Mucosa of descending colon (tissue), 3 donors: ENCODE measurements around the gene MMP3. TPM values are rescaled to one million over a fixed set of nuclear protein-coding genes. Genes with fewer than 3 reads are reported as not detected.

Source experiments
- ATAC-seq: fragments of 200-7000 bp; cut with Tn5 transposase; one replicate; pipeline ENCODE4 v1.9.1; 2020; ENCODE audit warnings: mild to moderate bottlenecking, moderate library complexity
- DNase-seq, 3 donors: peaks; one replicate each; pipeline ENCODE4 v3.0.0-alpha.2; 2020
- H3K36me3 ChIP-seq: fragments of 200-600 bp; one replicate; pipeline ENCODE4 v1.8.0; 2021; ENCODE audit warnings: low read depth, mild to moderate bottlenecking
- H3K4me1 ChIP-seq: fragments of 200-600 bp; one replicate; pipeline ENCODE4 v1.8.0; 2021; ENCODE audit warnings: low read depth, mild to moderate bottlenecking
- H3K4me3 ChIP-seq: fragments of 200-600 bp; one replicate; pipeline ENCODE4 v1.8.0; 2021; ENCODE audit warnings: mild to moderate bottlenecking
- H3K9me3 ChIP-seq: fragments of 200-600 bp; one replicate; pipeline ENCODE4 v1.8.0; 2021; ENCODE audit warnings: mild to moderate bottlenecking
- intact Hi-C, 2 donors: fragments of 100-400 bp; cut with DNase I in 1 of 2; cut with micrococcal nuclease in 1 of 2; formaldehyde crosslinking; loops; one replicate each; pipeline versions ENCODE4 v1.11.0 to v1.11.1; 2022; cut with DNase I, micrococcal nuclease
- total RNA-seq, 3 donors: library from RNA; stranded (reverse); fragmentation: NEBNext Ultra II Directional in 2 of 3; extraction: Animal tissue kit (Norgen Biotek cat#: 25700) in 2 of 3; gene quantifications; one replicate each; pipeline versions ENCODE4 v1.2.1 to v1.2.4, GENCODE V29; 2021 to 2023
- TF ChIP-seq, protein P1 (sequence below): fragments of 200-600 bp; IDR thresholded peaks from one replicate; pipeline ENCODE4 v1.8.0; 2022; ENCODE audit warnings: antibody characterized with exemption, mild to moderate bottlenecking
- donor health status: DM: no; HTN: no; CAD: no; lungs with moderate emphysema.
- donor health status: DM: no; HTN: no; CAD: no.
- donor health status: DM: no; HTN: yes; CAD: no.

MMP3 gene
- total RNA-seq, 3 donors from 2014 or later = 0.47 to 1.3 TPM; not detected in 1

DNA sequence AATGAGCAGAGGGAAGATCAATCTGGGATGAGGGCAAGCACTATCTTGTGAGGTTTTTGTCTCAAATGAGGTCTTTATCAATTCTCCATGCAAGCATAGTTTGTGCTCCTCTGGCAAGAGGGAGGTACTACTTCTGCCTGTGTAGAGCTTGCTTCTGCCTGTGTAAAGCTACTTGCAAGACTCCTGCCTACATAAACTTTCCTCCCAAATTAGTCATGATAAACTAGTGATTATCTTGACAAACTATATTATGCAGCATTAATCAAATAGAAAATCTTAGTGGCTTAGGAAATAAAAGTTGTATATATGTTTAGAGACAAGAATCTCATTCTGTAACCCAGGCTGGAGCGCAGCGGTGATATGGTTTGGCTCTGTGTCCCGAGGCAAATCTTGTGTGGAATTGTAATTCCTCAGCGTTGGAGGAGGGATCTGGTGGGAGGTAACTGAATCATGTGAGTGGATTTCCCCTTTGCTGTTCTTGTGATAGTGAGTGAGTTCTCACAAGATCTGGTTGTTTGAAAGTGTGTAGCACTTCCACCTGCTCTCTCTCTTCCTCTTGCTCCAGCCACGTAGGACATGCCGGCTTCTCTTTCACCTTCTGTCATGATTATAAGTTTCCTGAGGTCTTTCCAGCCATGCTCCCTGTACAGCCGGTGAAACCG lies 54.9 kb downstream of the MMP3 start:
- Histone ChIP-seq H3K4me1 (peaks cover under 1% of the 10 kb centered on the region), H3K36me3 (no peaks in the 10 kb centered on the region), H3K4me3 (no peak overlapping the region), H3K9me3 (no peaks in the 10 kb centered on the region)
- ATAC-seq = no peak
- intact Hi-C loops = no loop called here
- TF ChIP-seq, protein P1, sequence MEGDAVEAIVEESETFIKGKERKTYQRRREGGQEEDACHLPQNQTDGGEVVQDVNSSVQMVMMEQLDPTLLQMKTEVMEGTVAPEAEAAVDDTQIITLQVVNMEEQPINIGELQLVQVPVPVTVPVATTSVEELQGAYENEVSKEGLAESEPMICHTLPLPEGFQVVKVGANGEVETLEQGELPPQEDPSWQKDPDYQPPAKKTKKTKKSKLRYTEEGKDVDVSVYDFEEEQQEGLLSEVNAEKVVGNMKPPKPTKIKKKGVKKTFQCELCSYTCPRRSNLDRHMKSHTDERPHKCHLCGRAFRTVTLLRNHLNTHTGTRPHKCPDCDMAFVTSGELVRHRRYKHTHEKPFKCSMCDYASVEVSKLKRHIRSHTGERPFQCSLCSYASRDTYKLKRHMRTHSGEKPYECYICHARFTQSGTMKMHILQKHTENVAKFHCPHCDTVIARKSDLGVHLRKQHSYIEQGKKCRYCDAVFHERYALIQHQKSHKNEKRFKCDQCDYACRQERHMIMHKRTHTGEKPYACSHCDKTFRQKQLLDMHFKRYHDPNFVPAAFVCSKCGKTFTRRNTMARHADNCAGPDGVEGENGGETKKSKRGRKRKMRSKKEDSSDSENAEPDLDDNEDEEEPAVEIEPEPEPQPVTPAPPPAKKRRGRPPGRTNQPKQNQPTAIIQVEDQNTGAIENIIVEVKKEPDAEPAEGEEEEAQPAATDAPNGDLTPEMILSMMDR = no peak
- DNase-seq = no peak

Other genes starting within 250 kb of the MMP3 start
- not detected for gene MMP20, start 218.3 kb downstream of the MMP3 start, total RNA-seq
- gene MMP27, start 137.8 kb downstream of the MMP3 start, total RNA-seq = under 1 TPM in 1 of 3 donors, not detected in 2; 0.16 TPM
- gene MMP8, start 118.7 kb downstream of the MMP3 start, total RNA-seq = not detected
- under 1 TPM in 1 of 3 donors, not detected in 2; 0.16 TPM for gene MMP10, start 63.0 kb downstream of the MMP3 start, total RNA-seq
- under 1 TPM; 0.20 to 0.67 (median 0.47) TPM for gene MMP1, start 45.4 kb downstream of the MMP3 start, total RNA-seq
- 10 to 100 TPM in 1 of 3 donors, 1 to 10 TPM in 2; 2.7 to 17.5 (median 5.4) TPM for gene MMP12, start 31.4 kb upstream of the MMP3 start, total RNA-seq
- gene MMP13, start 112.1 kb upstream of the MMP3 start, total RNA-seq = not detected
- gene DCUN1D5, start 248.6 kb upstream of the MMP3 start, total RNA-seq = 10 to 100 TPM in 2 of 3 donors, 1 to 10 TPM in 1; 9.4 to 18.9 (median 14.5) TPM